Measurements from ENCODE around the gene MSI2. TPM values are rescaled to one million over a fixed set of nuclear protein-coding genes. Genes with fewer than 3 reads are reported as not detected.

MSI2 gene
- polyA plus RNA-seq, 1 of the 3 experiments (the other 2 are of a cell fraction): 24.1 TPM

DNA sequence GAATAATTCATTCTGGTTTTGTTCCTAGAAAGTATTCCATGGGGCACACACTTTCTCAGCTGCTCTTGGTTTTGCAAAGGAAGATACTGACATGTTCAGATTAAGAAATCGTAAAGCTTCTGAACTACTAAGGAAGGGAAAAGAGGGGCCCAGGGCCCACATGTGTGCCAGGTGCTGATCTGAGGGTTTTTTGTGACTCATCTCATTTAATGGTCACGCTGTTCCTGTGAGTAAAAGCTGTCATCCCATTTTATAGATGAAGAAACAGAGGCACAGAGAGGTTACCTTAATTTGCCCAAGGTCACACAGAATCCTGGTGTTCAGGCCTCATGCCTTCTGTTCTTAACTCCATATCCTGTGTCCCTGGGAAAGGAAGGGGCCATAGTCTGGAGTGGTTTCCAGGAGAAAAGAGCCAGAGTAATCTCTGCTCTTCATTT is 113.2 kb downstream of the MSI2 start:
- Histone ChIP-seq H3K9me3 (peaks cover 4% of the 10 kb centered on the region; the same call in 1 of the 2 replicates), H3K9ac (no peak overlapping the region), H3K79me2 (ENCODE audit: insufficient read depth) (no peaks in the 10 kb centered on the region), H3F3A (replicated peaks; ENCODE audit: insufficient read depth) (peaks cover 3% of the 10 kb centered on the region), H2AFZ (ENCODE audit: low read depth) (no peak overlapping the region), H3K4me2 (no peak overlapping the region), H3K27me3 (ENCODE audit: insufficient read depth) (no peaks in the 10 kb centered on the region), H3K4me1 (ENCODE audit: control insufficient read depth in 1 of 2, insufficient read depth in 2 of 2, low read depth in 1 of 2, low read length in 1 of 2) (peaks cover 0 to 49% of the 10 kb centered on the region in 2 experiments; a peak in 3 of 4 replicates), H3K36me3 (replicated peaks in 1 of 2; ENCODE audit: control insufficient read depth in 1 of 2, insufficient read depth in 2 of 2, low read length in 1 of 2) (peaks cover 0 to 12% of the 10 kb centered on the region in 2 experiments), H3K27ac (ENCODE audit: low read depth in 2 of 2, low read length in 1 of 2) (peak overlapping the region in 1 of 2 experiments; percentile 88; a peak in 2 of 4 replicates), H4K20me1 (ENCODE audit: insufficient read depth) (no peaks in the 10 kb centered on the region), H3K9me2 (no peaks in the 10 kb centered on the region), H3K4me3 (ENCODE audit: low read depth in 2 of 2, low read length in 1 of 2) (no peak overlapping the region)
- CTCF ChIA-PET: interaction anchor here (1.1 to 2.2 kb wide), 6 partner anchors 20 to 176 kb away, joined by 3 to 7 read pairs (median 4); no protein-coding TSS in a partner anchor
- no peak for DNase-seq
- WGBS (ENCODE audit: low lambda C conversion rate): 73% methylated on average over 2 of the region's 2 CpGs
- POLR2A ChIA-PET: no interaction called here
- TF ChIP-seq ELF1 (IDR thresholded peaks at IDR 0.05) (no peak), TCF12 (IDR thresholded peaks at IDR 0.05) (peak; percentile 16; the same call in 1 of the 2 replicates)

DNA sequence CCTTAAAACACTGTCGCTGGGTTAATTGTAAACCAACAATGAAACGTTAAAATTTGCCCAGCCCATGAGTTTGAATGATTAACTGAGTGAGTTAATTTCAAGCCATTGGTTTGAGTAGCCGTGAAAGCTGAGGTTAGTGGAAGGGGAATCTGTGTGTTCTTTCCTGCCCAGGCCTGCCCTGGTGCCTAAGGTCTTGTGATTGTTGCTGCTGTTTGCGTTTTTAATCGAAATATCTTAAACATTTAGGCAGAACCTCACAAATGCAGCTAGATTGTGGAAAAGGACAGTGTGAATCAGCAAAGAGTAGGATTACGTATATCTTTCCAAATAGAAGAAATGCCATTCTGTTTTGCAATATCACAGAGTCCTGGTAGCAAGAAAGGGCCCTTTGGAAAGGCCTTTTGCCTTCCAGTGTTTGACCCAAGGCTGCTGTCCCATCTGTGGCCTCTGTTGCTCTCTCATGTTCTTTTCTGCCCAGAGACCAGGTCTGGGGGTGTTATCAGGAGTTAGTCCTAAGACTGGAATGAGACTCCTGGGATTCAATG is 113.8 kb downstream of the MSI2 start:
- H3K9me3 ChIP-seq: peaks cover 4% of the 10 kb centered on the region; the same call in 1 of the 2 replicates
- H3K4me3 ChIP-seq (ENCODE audit: low read depth in 2 of 2, low read length in 1 of 2): no peak overlapping the region
- peak; percentile 18; the same call in 1 of the 2 replicates for TF ChIP-seq TCF12 (IDR thresholded peaks at IDR 0.05)
- no peak for TF ChIP-seq RCOR1 (IDR thresholded peaks at IDR 0.05; ENCODE audit: low read length)
- TF ChIP-seq, protein P1, sequence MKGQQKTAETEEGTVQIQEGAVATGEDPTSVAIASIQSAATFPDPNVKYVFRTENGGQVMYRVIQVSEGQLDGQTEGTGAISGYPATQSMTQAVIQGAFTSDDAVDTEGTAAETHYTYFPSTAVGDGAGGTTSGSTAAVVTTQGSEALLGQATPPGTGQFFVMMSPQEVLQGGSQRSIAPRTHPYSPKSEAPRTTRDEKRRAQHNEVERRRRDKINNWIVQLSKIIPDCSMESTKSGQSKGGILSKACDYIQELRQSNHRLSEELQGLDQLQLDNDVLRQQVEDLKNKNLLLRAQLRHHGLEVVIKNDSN (IDR thresholded peaks at IDR 0.05; ENCODE audit: borderline replicate concordance, low read depth): no peak
- no peak for TF ChIP-seq JUND (IDR thresholded peaks at IDR 0.05)
- no peak for TF ChIP-seq MEF2A (IDR thresholded peaks at IDR 0.05; ENCODE audit: borderline replicate concordance, low read depth)
- TF ChIP-seq ELF1 (IDR thresholded peaks at IDR 0.05): no peak
- no peak for TF ChIP-seq TAF1 (IDR thresholded peaks at IDR 0.05; ENCODE audit: borderline replicate concordance, low read depth, low read length)
- no peak for TF ChIP-seq YY1 (IDR thresholded peaks at IDR 0.05; ENCODE audit: low read depth)
- POLR2A ChIA-PET: interaction anchor here (0.6 to 1.1 kb wide), 2 partner anchors 51 to 241 kb away, joined by 3 to 4 read pairs; no protein-coding TSS in a partner anchor
- H3K9ac ChIP-seq: no peak overlapping the region
- WGBS (ENCODE audit: low lambda C conversion rate): 69% methylated on average over 6 of the region's 6 CpGs
- no peaks in the 10 kb centered on the region for H3K79me2 ChIP-seq (ENCODE audit: insufficient read depth)
- no peaks in the 10 kb centered on the region for H3K27me3 ChIP-seq (ENCODE audit: insufficient read depth)
- no peaks in the 10 kb centered on the region for H3K9me2 ChIP-seq
- H3K27ac ChIP-seq (ENCODE audit: low read depth in 2 of 2, low read length in 1 of 2): peak overlapping the region; percentile 8 to 88; a peak in 3 of 4 replicates
- no peak overlapping the region for H2AFZ ChIP-seq (ENCODE audit: low read depth)
- no peak overlapping the region for H3K4me2 ChIP-seq
- CTCF ChIA-PET: interaction anchor here (1.1 to 2.2 kb wide), 4 partner anchors 20 to 127 kb away, joined by 3 to 7 read pairs (median 4); no protein-coding TSS in a partner anchor
- H3K36me3 ChIP-seq (replicated peaks in 1 of 2; ENCODE audit: control insufficient read depth in 1 of 2, insufficient read depth in 2 of 2, low read length in 1 of 2): peaks cover 0 to 12% of the 10 kb centered on the region in 2 experiments
- peaks cover 3% of the 10 kb centered on the region for H3F3A ChIP-seq (replicated peaks; ENCODE audit: insufficient read depth)
- peak; percentile 31 for DNase-seq
- peaks cover 0 to 45% of the 10 kb centered on the region in 2 experiments; a peak in 3 of 4 replicates for H3K4me1 ChIP-seq (ENCODE audit: control insufficient read depth in 1 of 2, insufficient read depth in 2 of 2, low read depth in 1 of 2, low read length in 1 of 2)
- H4K20me1 ChIP-seq (ENCODE audit: insufficient read depth): no peaks in the 10 kb centered on the region

DNA sequence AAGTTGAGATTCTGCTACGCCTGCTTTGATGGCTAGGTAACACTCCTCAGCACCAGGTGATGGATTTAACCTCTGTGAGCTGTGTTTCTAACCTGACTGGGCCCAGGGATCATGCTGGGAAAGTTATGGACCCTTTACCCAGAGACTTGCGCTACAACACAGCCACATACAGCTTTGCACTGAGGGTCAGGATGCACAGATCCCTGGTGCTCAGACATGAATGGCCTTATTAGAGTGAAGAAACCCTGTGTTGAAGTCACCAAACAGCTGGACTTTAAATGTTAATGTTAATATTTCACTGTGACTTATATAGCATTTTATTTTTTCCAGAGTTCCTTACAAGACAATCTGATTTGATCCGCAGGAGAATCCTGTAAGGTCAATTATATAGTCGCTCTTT is 114.3 kb downstream of the MSI2 start:
- ChIA-PET CTCF (interaction anchor here (1.2 to 2.2 kb wide), 2 partner anchors 19 to 127 kb away, joined by 4 to 7 read pairs; no protein-coding TSS in a partner anchor), POLR2A (interaction anchor here (0.6 to 1.1 kb wide), 2 partner anchors 50 to 241 kb away, joined by 3 to 4 read pairs; no protein-coding TSS in a partner anchor)
- 95% methylated on average over 4 of the region's 4 CpGs for WGBS (ENCODE audit: low lambda C conversion rate)
- Histone ChIP-seq H3K27me3 (ENCODE audit: insufficient read depth) (no peaks in the 10 kb centered on the region), H3K9me2 (no peaks in the 10 kb centered on the region), H3K4me2 (no peak overlapping the region), H2AFZ (ENCODE audit: low read depth) (no peak overlapping the region), H3F3A (replicated peaks; ENCODE audit: insufficient read depth) (peaks cover 3% of the 10 kb centered on the region), H3K36me3 (replicated peaks in 1 of 2; ENCODE audit: control insufficient read depth in 1 of 2, insufficient read depth in 2 of 2, low read length in 1 of 2) (peaks cover 0 to 12% of the 10 kb centered on the region in 2 experiments), H3K27ac (ENCODE audit: low read depth in 2 of 2, low read length in 1 of 2) (peak overlapping the region; percentile 8 to 88; a peak in 3 of 4 replicates), H3K4me1 (ENCODE audit: control insufficient read depth in 1 of 2, insufficient read depth in 2 of 2, low read depth in 1 of 2, low read length in 1 of 2) (peaks cover 0 to 45% of the 10 kb centered on the region in 2 experiments; a peak in 3 of 4 replicates), H3K9ac (no peak overlapping the region), H3K9me3 (peaks cover 4% of the 10 kb centered on the region; the same call in 1 of the 2 replicates), H3K4me3 (ENCODE audit: low read depth in 2 of 2, low read length in 1 of 2) (no peak overlapping the region), H4K20me1 (ENCODE audit: insufficient read depth) (no peaks in the 10 kb centered on the region), H3K79me2 (ENCODE audit: insufficient read depth) (no peaks in the 10 kb centered on the region)
- DNase-seq: no peak
- TF ChIP-seq POLR2AphosphoS5 (IDR thresholded peaks at IDR 0.05; ENCODE audit: low read depth, low read length) (no peak), FOXJ3 (CRISPR knock-in tag; IDR thresholded peaks at IDR 0.05) (no peak), FOSL2 (IDR thresholded peaks at IDR 0.05; ENCODE audit: borderline replicate concordance, low read depth) (no peak), JUND (IDR thresholded peaks at IDR 0.05) (no peak)
- TF ChIP-seq, protein P2, sequence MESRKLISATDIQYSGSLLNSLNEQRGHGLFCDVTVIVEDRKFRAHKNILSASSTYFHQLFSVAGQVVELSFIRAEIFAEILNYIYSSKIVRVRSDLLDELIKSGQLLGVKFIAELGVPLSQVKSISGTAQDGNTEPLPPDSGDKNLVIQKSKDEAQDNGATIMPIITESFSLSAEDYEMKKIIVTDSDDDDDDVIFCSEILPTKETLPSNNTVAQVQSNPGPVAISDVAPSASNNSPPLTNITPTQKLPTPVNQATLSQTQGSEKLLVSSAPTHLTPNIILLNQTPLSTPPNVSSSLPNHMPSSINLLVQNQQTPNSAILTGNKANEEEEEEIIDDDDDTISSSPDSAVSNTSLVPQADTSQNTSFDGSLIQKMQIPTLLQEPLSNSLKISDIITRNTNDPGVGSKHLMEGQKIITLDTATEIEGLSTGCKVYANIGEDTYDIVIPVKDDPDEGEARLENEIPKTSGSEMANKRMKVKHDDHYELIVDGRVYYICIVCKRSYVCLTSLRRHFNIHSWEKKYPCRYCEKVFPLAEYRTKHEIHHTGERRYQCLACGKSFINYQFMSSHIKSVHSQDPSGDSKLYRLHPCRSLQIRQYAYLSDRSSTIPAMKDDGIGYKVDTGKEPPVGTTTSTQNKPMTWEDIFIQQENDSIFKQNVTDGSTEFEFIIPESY (IDR thresholded peaks at IDR 0.05; ENCODE audit: borderline replicate concordance, low read depth): no peak
